DND-41 (cell line): Measurements from ENCODE around the gene ZBTB42.

Source experiments
- ATAC-seq: fragments of 200-7000 bp; cut with Tn5 transposase; 3 replicates; pipeline ENCODE4 v1.9.1; 2021; ENCODE audit warnings: low read depth; ENCODE audit not compliant: insufficient read depth
- DNase-seq: peaks from one replicate; pipeline ENCODE4 v3.0.0-alpha.2; 2020
- H2AFZ ChIP-seq: 2 replicates; pipeline ENCODE4 v1.6.0; 2012; ENCODE audit warnings: low read depth, low read length
- H3K27ac ChIP-seq: 2 replicates; pipeline ENCODE4 v1.5.1; 2012; ENCODE audit warnings: low read length, inconsistent platforms
- H3K27me3 ChIP-seq: fragments of 200-600 bp; sonication (generic); 2 replicates; pipeline ENCODE4 v1.6.0; 2012; ENCODE audit warnings: low read length, mild to moderate bottlenecking, inconsistent platforms; ENCODE audit not compliant: insufficient read depth, poor library complexity
- H3K36me3 ChIP-seq: 2 replicates; pipeline ENCODE4 v1.5.1; 2012; ENCODE audit warnings: low read length, inconsistent platforms; ENCODE audit not compliant: insufficient read depth
- H3K4me1 ChIP-seq: 2 replicates; pipeline ENCODE4 v1.5.1; 2012; ENCODE audit warnings: mild to moderate bottlenecking, low read length; ENCODE audit not compliant: insufficient read depth
- H3K4me2 ChIP-seq: 2 replicates; pipeline ENCODE4 v1.6.0; 2012; ENCODE audit warnings: mild to moderate bottlenecking, moderate library complexity, low read length, inconsistent platforms; ENCODE audit not compliant: insufficient read depth
- H3K4me3 ChIP-seq, 2 experiments: fragments of 200-600 bp in 1 of 2; shearing (Covaris generic) in 1 of 2; 2 replicates each; pipeline ENCODE4 v1.5.1; 2012 to 2016; ENCODE audit warnings: inconsistent platforms in 2 of 2, low read length in 2 of 2, mild to moderate bottlenecking in 2 of 2, low read depth in 1 of 2, moderate library complexity in 1 of 2
- H3K79me2 ChIP-seq: 2 replicates; pipeline ENCODE4 v1.6.0; 2012; ENCODE audit warnings: low read length, inconsistent platforms; ENCODE audit not compliant: insufficient read depth
- H3K9ac ChIP-seq: 2 replicates; pipeline ENCODE4 v1.6.0; 2012; ENCODE audit warnings: low read depth, mild to moderate bottlenecking, inconsistent platforms, low read length, moderate library complexity
- H3K9me3 ChIP-seq: 2 replicates; pipeline ENCODE4 v1.5.1; 2012; ENCODE audit warnings: low read length, moderate library complexity, mild to moderate bottlenecking, inconsistent platforms; ENCODE audit not compliant: insufficient read depth, severe bottlenecking
- H4K20me1 ChIP-seq: 2 replicates; pipeline ENCODE4 v1.6.0; 2012; ENCODE audit warnings: low read length; ENCODE audit not compliant: insufficient read depth
- CTCF ChIP-seq: IDR thresholded peaks from 2 replicates; pipeline ENCODE4 v1.5.1; 2012; ENCODE audit warnings: borderline replicate concordance, low read length, moderate library complexity, mild to moderate bottlenecking; ENCODE audit not compliant: poor library complexity, severe bottlenecking; ENCODE audit errors: extremely low read depth
- EZH2 ChIP-seq: IDR thresholded peaks from 3 replicates; pipeline ENCODE4 v1.6.1; 2012; ENCODE audit warnings: borderline replicate concordance, low read depth, mild to moderate bottlenecking, moderate library complexity, low read length, inconsistent platforms; ENCODE audit not compliant: severe bottlenecking

The ZBTB42 gene

GRCh38 chr14:104800015-104800770 is 708 bp upstream of the ZBTB42 start:
- H3K79me2 ChIP-seq = peaks cover 7% of the 10 kb centered on the region
- ATAC-seq (peak; percentile 67), DNase-seq (peak; percentile 85)
- no peak for TF ChIP-seq EZH2
- peak; percentile 48 for TF ChIP-seq CTCF
- H3K9me3 ChIP-seq = no peaks in the 10 kb centered on the region
- peak overlapping the region in 1 of 2 experiments; percentile 85; a peak in 2 of 4 replicates for H3K4me3 ChIP-seq
- peak overlapping the region; percentile 87 for H2AFZ ChIP-seq
- H3K27ac ChIP-seq = no peak overlapping the region
- H4K20me1 ChIP-seq = peaks cover 20% of the 10 kb centered on the region
- no peaks in the 10 kb centered on the region for H3K27me3 ChIP-seq
- no peaks in the 10 kb centered on the region; the same call in 1 of the 2 replicates for H3K36me3 ChIP-seq
- peak overlapping the region; percentile 99 for H3K4me2 ChIP-seq
- H3K9ac ChIP-seq = peak overlapping the region; percentile 65
- H3K4me1 ChIP-seq = peaks cover 33% of the 10 kb centered on the region

- no peak for TF ChIP-seq EZH2
- H3K9me3 ChIP-seq = no peaks in the 10 kb centered on the region
- peak overlapping the region; percentile 65 for H3K9ac ChIP-seq
- peak overlapping the region; percentile 61; the same call in 1 of the 2 replicates for H3K27ac ChIP-seq
- ATAC-seq (no peak), DNase-seq (peak; percentile 33)
- H3K27me3 ChIP-seq = no peaks in the 10 kb centered on the region
- H2AFZ ChIP-seq = peak overlapping the region; percentile 87; the same call in 1 of the 2 replicates
- H3K4me2 ChIP-seq = peak overlapping the region; percentile 99
- peaks cover 6% of the 10 kb centered on the region; the same call in 1 of the 2 replicates for H3K79me2 ChIP-seq
- peaks cover 25% of the 10 kb centered on the region for H3K4me1 ChIP-seq
- H3K4me3 ChIP-seq = peak overlapping the region; percentile 40 to 85; a peak in 3 of 4 replicates
- peaks cover 24% of the 10 kb centered on the region for H4K20me1 ChIP-seq
- H3K36me3 ChIP-seq = no peaks in the 10 kb centered on the region; the same call in 1 of the 2 replicates
Measured at GRCh38 chr14:104801520-104802393, 856 bp downstream of the ZBTB42 start.

GRCh38 chr14:104802394-104803184 is 1.7 kb downstream of the ZBTB42 start:
- TF ChIP-seq CTCF (no peak), EZH2 (no peak)
- Histone ChIP-seq H3K9ac (peak overlapping the region; percentile 65; the same call in 1 of the 2 replicates), H3K36me3 (no peaks in the 10 kb centered on the region; the same call in 1 of the 2 replicates), H3K79me2 (peaks cover 6% of the 10 kb centered on the region; the same call in 1 of the 2 replicates), H3K27ac (no peak overlapping the region), H3K4me1 (peaks cover 25% of the 10 kb centered on the region), H3K9me3 (no peaks in the 10 kb centered on the region), H3K4me3 (peak overlapping the region in 1 of 2 experiments; percentile 7; a peak in 1 of 4 replicates), H2AFZ (no peak overlapping the region), H4K20me1 (peaks cover 24% of the 10 kb centered on the region), H3K4me2 (peak overlapping the region; percentile 99), H3K27me3 (no peaks in the 10 kb centered on the region)
- ATAC-seq (no peak), DNase-seq (no peak)
